Right forelimb (tissue), 1 donor: ENCODE results near the gene TOMM6.

Experiments used
- DNase-seq: peaks from one replicate; pipeline ENCODE4 v3.0.0-alpha.2; 2018

The TOMM6 gene

DNA sequence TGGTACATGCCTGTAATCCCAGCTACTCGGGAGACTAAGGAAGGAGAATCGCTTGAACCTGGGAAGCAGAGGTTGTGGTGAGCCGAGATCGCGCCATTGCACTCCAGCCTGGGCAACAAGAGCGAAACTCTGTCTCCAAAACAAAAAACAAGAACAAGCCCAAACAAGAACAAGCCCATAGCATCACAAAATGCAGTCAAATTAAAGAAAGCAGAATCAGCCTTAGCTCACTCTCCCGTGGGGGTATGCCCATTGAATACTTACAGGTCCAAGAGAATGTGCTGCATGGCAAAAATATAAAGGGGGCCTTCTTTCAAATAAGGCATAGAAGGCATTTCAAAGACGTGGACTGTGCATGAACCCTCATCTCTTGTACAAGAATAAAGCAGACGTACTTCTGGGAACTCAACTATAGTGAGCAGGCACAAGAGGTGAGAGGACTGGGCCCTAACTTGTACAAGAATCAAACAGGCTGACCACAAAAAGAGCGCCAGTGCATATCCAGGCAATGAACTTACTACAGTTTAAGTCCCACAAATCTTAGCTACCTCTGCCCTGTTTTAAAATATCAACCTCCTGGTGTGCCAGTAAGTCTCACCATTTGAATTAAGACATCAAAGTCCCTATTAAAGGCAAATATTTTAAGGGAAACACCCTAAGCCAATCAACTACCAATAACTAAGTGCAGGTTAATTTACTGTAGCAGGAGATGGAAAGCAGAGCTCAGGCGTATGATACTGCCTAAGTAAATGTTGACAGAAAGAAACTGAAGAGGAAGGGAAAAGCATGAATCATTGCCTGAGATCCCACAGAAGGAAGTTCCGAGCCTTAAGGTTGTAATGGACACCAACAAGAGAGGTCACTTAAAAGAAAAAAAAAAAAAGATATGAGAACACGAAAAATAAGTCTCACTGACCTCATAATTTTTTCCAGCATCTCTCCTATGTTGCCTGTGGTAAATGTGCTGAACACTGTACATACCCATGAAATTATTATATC is 37.4 kb downstream of the TOMM6 start:
- no peak for DNase-seq

GRCh38 chr6:41826343-41827022 is 39.0 kb downstream of the TOMM6 start:
- DNase-seq = no peak

DNA sequence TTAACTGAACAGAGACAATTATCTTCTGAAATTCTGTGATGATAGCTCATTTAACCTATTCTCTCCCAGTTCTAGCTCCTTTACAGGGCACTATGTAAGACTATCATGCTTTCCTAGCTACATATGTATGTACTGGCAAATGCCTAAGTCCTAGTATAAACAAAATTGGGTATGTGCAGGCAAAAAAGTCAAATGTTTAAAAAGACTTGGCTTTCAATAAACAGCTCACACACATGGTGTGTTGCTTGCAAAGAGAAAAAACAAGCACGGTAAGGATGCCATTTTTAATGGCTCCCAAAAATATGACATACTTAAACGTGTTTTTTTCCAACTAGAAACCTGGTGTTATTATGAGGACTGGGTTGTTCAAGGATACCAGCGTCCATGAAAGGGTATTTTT is 44.8 kb downstream of the TOMM6 start:
- DNase-seq = no peak

GRCh38 chr6:41836022-41836659 is 48.6 kb downstream of the TOMM6 start:
- no peak for DNase-seq

DNA sequence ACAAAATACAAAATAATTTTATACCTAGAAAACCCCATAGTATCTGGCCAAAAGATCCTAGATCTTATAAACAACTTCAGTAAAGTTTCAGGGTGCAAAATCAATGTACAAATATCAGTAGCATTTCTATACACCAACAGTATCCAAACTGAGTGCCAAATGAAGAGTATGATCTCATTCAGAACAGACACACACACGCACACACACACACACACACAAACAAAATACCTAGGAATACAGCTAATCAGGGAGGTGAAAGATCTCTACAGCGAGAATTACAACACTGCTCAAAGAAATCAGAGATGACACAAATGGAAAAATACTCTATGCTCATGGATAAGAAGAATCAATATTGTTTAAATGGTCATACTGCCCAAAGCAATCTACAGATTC is 49.2 kb downstream of the TOMM6 start:
- no peak for DNase-seq
